Pancreas (tissue), 10 donors: ENCODE measurements around the gene RNU7-1. TPM values are rescaled to one million over a fixed set of nuclear protein-coding genes. Genes with fewer than 3 reads are reported as not detected.

ENCODE experiments used
- ATAC-seq, 4 donors: fragments of 200-7000 bp; cut with Tn5 transposase; one replicate each; pipeline versions ENCODE4 v1.8.0 to v1.9.1; 2020; ENCODE audit warnings: mild to moderate bottlenecking in 4 of 4, moderate library complexity in 4 of 4
- DNase-seq, 6 donors: peaks; one replicate each; pipeline ENCODE4 v3.0.0-alpha.2; 2020
- FAIRE-seq: peaks from 2 replicates; lab custom pipeline; 2012; peaks lifted over from hg19 to GRCh38; lab: Jason Lieb, UNC
- H3K27ac ChIP-seq, 4 donors: fragments of 200-600 bp; sonication (generic); 1 replicate in 3 of 4; 2 replicates in 1 of 4; pipeline versions ENCODE4 v1.5.0 to v1.8.0; 2020
- H3K27me3 ChIP-seq, 4 donors: fragments of 200-600 bp; one replicate each; pipeline ENCODE4 v1.8.0; 2021
- H3K36me3 ChIP-seq, 3 donors: fragments of 200-600 bp; sonication (generic) in 1 of 3; one replicate each; pipeline versions ENCODE4 v1.5.0 to v1.8.0; 2020 to 2021
- H3K4me1 ChIP-seq, 3 donors: fragments of 200-600 bp; one replicate each; pipeline ENCODE4 v1.8.0; 2021
- H3K4me3 ChIP-seq, 4 donors: fragments of 200-600 bp; sonication (generic) in 2 of 4; one replicate each; pipeline versions ENCODE4 v1.5.0 to v1.8.0; 2020 to 2021
- H3K9me3 ChIP-seq, 4 donors: fragments of 200-600 bp; one replicate each; pipeline ENCODE4 v1.8.0; 2021
- WGBS, 2 donors: extraction: QIAGEN DNeasy Blood & Tissue Kit; methylation state at CpG; one replicate each; pipeline ENCODE4 v1.1.7; 2013; 5-methylcytosine and 5-hydroxymethylcytosine counted together
- intact Hi-C, 3 donors: fragments of 100-400 bp; cut with DNase I; formaldehyde crosslinking; loops; one replicate each; pipeline versions ENCODE4 v1.11.1 to v1.14.2; 2022
- polyA plus RNA-seq, 2 donors: library from polyadenylated mRNA; stranded (reverse); fragments of 200-250 nt; gene quantifications; one replicate each; pipeline ENCODE4 v1.2.3, GENCODE V29; 2013
- total RNA-seq, 6 donors: library from RNA; stranded (reverse); fragmentation: NEBNext Ultra II Directional in 4 of 6; extraction: Animal tissue kit (Norgen Biotek cat#: 25700) in 4 of 6; gene quantifications; one replicate each; pipeline versions ENCODE4 v1.2.1 to v1.2.4, GENCODE V29; 2021 to 2023
- TF ChIP-seq, protein P1 (sequence below), 4 donors: fragments of 200-600 bp; sonication (generic) in 3 of 4; IDR thresholded peaks; one replicate each; pipeline versions ENCODE4 v1.5.0 to v1.8.0; 2021; ENCODE audit warnings: antibody characterized with exemption in 4 of 4
- donor health status: healthy with polysubstance abuse.
- donor health status: DM: no; HTN: no; CAD: no; lungs with moderate emphysema.
- donor health status: DM: no; HTN: no; CAD: no.
- donor health status: control.
- donor health status: control.
- donor health status: Bipolar disorder and iron deficiency.
- donor health status: DM: yes; HTN: yes; CAD: no.
- donor health status: DM: no; HTN: no; CAD: no.
- donor health status: DM: no; HTN: no; CAD: no.
- donor health status: DM: yes; HTN: yes; CAD: no.

RNU7-1 gene
- total and polyA plus RNA-seq, 8 donors: not detected

DNA sequence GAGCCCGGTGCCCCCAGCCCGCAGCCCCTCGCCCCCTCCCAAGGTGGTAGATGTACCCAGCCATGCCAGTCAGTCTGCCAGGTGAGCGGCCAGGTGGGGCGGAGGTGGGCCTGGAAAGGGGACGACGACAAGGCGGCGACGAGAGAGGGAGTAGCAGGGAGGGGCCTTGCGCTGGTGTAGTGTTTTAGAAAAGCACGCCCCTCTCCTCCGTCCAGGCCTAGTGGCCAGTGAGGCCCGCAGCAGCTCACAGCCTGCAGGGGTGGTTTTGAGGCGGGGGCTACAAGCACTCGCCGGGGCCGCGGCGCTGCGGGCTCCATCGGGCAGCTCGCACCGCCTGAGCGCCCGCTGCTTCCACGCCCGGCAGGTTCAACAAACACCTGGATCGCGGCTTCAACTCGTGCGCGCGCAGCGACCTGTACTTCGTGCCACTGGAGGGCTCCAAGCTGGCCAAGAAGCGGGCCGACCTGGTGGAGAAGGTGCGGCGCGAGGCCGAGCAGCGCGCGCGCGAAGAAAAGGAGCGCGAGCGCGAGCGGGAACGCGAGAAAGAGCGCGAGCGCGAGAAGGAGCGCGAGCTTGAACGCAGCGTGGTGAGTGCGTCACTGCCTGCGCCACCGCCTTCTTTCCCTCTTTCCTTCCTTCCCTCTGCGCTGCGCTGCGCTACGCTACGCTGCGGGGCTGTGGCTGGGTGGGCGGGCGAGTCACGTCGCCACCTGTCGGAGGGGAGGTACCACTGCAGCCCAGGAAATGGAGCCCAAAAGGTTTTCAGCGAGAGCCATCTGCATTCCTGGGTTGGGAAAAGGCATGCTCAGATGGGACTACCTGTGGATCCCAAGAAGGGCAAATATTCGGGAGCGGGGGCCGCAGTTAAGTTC is 5.9 kb upstream of the RNU7-1 start:
- H3K27ac ChIP-seq: peak overlapping the region; percentile 91 to 93 (median 92)
- peaks cover 5 to 12% (median 7%) of the 10 kb centered on the region in 3 donors for H3K4me1 ChIP-seq
- DNase-seq: peak; percentile 93 to 96 (median 94)
- TF ChIP-seq, protein P1, sequence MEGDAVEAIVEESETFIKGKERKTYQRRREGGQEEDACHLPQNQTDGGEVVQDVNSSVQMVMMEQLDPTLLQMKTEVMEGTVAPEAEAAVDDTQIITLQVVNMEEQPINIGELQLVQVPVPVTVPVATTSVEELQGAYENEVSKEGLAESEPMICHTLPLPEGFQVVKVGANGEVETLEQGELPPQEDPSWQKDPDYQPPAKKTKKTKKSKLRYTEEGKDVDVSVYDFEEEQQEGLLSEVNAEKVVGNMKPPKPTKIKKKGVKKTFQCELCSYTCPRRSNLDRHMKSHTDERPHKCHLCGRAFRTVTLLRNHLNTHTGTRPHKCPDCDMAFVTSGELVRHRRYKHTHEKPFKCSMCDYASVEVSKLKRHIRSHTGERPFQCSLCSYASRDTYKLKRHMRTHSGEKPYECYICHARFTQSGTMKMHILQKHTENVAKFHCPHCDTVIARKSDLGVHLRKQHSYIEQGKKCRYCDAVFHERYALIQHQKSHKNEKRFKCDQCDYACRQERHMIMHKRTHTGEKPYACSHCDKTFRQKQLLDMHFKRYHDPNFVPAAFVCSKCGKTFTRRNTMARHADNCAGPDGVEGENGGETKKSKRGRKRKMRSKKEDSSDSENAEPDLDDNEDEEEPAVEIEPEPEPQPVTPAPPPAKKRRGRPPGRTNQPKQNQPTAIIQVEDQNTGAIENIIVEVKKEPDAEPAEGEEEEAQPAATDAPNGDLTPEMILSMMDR (IDR thresholded peaks at IDR 0.05): peak; percentile 85 to 96 (median 94)
- H3K36me3 ChIP-seq: peaks cover 0 to 12% (median 0%) of the 10 kb centered on the region in 3 donors
- peak overlapping the region; percentile 43 to 65 (median 55) for H3K4me3 ChIP-seq
- no peaks in the 10 kb centered on the region for H3K27me3 ChIP-seq
- intact Hi-C loops: no loop called here
- WGBS, 2 donors: 0 to 1% methylated on average over 53 to 80 of the region's 80 CpGs
- peak; percentile 90 to 94 (median 91) for ATAC-seq
- no peaks in the 10 kb centered on the region for H3K9me3 ChIP-seq
- peak; percentile 89 for FAIRE-seq

DNA sequence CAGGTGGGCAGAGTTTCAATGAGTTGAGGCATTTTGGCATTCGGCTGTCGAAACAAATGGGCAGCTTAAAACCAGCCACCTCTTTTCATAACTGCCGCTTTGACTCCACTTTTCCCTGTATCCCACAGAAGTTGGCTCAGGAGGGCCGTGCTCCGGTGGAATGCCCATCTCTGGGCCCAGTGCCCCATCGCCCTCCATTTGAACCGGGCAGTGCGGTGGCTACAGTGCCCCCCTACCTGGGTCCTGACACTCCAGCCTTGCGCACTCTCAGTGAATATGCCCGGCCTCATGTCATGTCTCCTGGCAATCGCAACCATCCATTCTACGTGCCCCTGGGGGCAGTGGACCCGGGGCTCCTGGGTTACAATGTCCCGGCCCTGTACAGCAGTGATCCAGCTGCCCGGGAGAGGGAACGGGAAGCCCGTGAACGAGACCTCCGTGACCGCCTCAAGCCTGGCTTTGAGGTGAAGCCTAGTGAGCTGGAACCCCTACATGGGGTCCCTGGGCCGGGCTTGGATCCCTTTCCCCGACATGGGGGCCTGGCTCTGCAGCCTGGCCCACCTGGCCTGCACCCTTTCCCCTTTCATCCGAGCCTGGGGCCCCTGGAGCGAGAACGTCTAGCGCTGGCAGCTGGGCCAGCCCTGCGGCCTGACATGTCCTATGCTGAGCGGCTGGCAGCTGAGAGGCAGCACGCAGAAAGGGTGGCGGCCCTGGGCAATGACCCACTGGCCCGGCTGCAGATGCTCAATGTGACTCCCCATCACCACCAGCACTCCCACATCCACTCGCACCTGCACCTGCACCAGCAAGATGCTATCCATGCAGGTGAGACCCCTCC is 5.0 kb upstream of the RNU7-1 start:
- peaks cover 5 to 17% (median 12%) of the 10 kb centered on the region in 3 donors for H3K4me1 ChIP-seq
- ATAC-seq: no peak
- peak overlapping the region; percentile 18 to 92 (median 91) for H3K27ac ChIP-seq
- intact Hi-C loops: no loop called here
- no peak for FAIRE-seq
- no peaks in the 10 kb centered on the region for H3K27me3 ChIP-seq
- TF ChIP-seq, protein P1 (IDR thresholded peaks at IDR 0.05): no peak
- H3K9me3 ChIP-seq: no peaks in the 10 kb centered on the region
- peak in 4 of 6 donors; percentile 47 to 85 (median 58) for DNase-seq
- peaks cover 0 to 12% (median 0%) of the 10 kb centered on the region in 3 donors for H3K36me3 ChIP-seq
- WGBS, 2 donors: 71 to 80% methylated on average over 31 to 32 of the region's 32 CpGs
- H3K4me3 ChIP-seq: peak overlapping the region in 2 of 4 donors; percentile 55 to 65

DNA sequence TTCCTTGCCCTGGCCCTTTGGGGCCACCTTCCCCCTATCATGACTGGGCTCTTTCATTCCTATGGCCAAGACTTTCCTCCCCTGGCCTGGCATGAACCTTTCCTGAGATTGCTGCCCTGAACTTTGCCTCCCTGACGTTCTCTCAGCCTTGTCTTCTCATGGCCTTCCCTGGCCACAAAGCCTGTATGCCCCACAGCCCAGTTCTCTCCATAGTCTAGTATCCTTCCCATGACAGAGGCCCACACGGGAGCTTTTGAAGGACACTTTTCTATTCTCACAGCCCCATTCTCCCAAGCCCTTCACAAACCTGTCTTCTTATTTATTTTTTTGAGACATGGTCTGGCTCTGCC is 4.5 kb upstream of the RNU7-1 start:
- DNase-seq (no peak), ATAC-seq (no peak), FAIRE-seq (no peak)
- intact Hi-C loops: no loop called here
- H3K27ac ChIP-seq: no peak overlapping the region
- H3K4me1 ChIP-seq: peaks cover 5 to 14% (median 12%) of the 10 kb centered on the region in 3 donors
- TF ChIP-seq, protein P1 (IDR thresholded peaks at IDR 0.05): no peak
- peaks cover 0 to 6% (median 0%) of the 10 kb centered on the region in 3 donors for H3K36me3 ChIP-seq
- WGBS, 2 donors: 50 to 54% methylated on average over 2 of the region's 2 CpGs
- H3K4me3 ChIP-seq: no peak overlapping the region
- H3K27me3 ChIP-seq: no peaks in the 10 kb centered on the region
- H3K9me3 ChIP-seq: no peaks in the 10 kb centered on the region

DNA sequence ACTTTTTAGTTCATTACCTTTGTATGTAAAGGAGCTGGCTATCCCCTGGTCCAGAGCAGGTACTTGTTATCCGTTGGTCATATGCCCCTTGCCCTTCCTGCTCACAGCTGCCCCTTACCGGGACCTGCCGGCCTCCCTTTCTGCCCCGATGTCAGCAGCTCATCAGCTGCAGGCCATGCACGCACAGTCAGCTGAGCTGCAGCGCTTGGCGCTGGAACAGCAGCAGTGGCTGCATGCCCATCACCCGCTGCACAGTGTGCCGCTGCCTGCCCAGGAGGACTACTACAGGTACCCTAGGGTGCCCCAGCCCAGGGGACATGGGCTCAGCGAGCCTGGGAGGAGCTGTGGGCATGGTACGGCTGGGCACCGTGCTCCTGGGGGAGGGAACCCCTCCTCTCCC is 2.3 kb upstream of the RNU7-1 start:
- Histone ChIP-seq H3K9me3 (no peaks in the 10 kb centered on the region), H3K4me1 (peaks cover 18 to 28% (median 22%) of the 10 kb centered on the region in 3 donors), H3K27ac (no peak overlapping the region), H3K27me3 (no peaks in the 10 kb centered on the region), H3K4me3 (no peak overlapping the region), H3K36me3 (peaks cover 0 to 4% (median 0%) of the 10 kb centered on the region in 3 donors)
- intact Hi-C loops: loop anchor here in 1 of 3 donors (10.0 kb wide), 1 partner anchor 164 kb away; the partner anchor contains the start of gene C1RL
- TF ChIP-seq, protein P1 (IDR thresholded peaks at IDR 0.05): no peak
- WGBS, 2 donors: 84 to 89% methylated on average over 12 of the region's 12 CpGs
- DNase-seq (peak in 2 of 6 donors; percentile 57 to 82), FAIRE-seq (no peak), ATAC-seq (no peak)
